Stimulated activated CD4-positive, alpha-beta T cell treated with anti-CD3 and anti-CD28 coated beads, Interleukin-1b, Interleukin-23, amount 100 ng/mL, for 4 hours (primary cell): Measurements from ENCODE around the gene FBXL4.
"Not testable (repeated sequence)": the region's sequence is repeated elsewhere in the genome, so short reads cannot be mapped to it uniquely, and the experiment has no call there.

Experiments used
- DNase-seq, 2 donors: peaks; one replicate each; pipeline ENCODE4 v3.0.0-alpha.2; 2020; ENCODE audit warnings: low read depth in 2 of 2

FBXL4 gene

GRCh38 chr6:98945311-98946115 is 2.2 kb downstream of the FBXL4 start:
- DNase-seq, result no peak

GRCh38 chr6:98944598-98945081 is 3.1 kb downstream of the FBXL4 start:
- no peak for DNase-seq

GRCh38 chr6:98944168-98944567 is 3.6 kb downstream of the FBXL4 start:
- DNase-seq, result no peak

GRCh38 chr6:98942263-98942803 is 5.4 kb downstream of the FBXL4 start:
- no peak for DNase-seq

- no peak for DNase-seq
These were observed 6.4 kb downstream of the FBXL4 start for GRCh38 chr6:98941319-98941718.

- DNase-seq, result no peak
These were observed 10.4 kb downstream of the FBXL4 start for GRCh38 chr6:98937351-98937750.

- DNase-seq, result no peak
These were observed 15.4 kb downstream of the FBXL4 start for GRCh38 chr6:98932381-98932780.

GRCh38 chr6:98931696-98932095 is 16.1 kb downstream of the FBXL4 start:
- DNase-seq, result no peak

- DNase-seq, result no peak
These were observed 18.2 kb downstream of the FBXL4 start for GRCh38 chr6:98929498-98930060.

- no peak for DNase-seq
These were observed 19.1 kb downstream of the FBXL4 start for GRCh38 chr6:98928688-98929087.

GRCh38 chr6:98927534-98927933 is 20.2 kb downstream of the FBXL4 start:
- no peak for DNase-seq

- no peak for DNase-seq
These were observed 21.9 kb downstream of the FBXL4 start for GRCh38 chr6:98925831-98926230.

- DNase-seq, result no peak
These were observed 23.1 kb downstream of the FBXL4 start for GRCh38 chr6:98924647-98925046.

GRCh38 chr6:98920904-98921431 is 26.8 kb downstream of the FBXL4 start:
- DNase-seq, result no peak

- DNase-seq, result not testable (repeated sequence)
These were observed 36.8 kb downstream of the FBXL4 start for GRCh38 chr6:98910946-98911345.

GRCh38 chr6:98909236-98909635 is 38.5 kb downstream of the FBXL4 start:
- no peak for DNase-seq

GRCh38 chr6:98906342-98906741 is 41.4 kb downstream of the FBXL4 start:
- DNase-seq, result not testable (repeated sequence)

- DNase-seq, result no peak
These were observed 42.0 kb downstream of the FBXL4 start for GRCh38 chr6:98905759-98906158.

- no peak for DNase-seq
These were observed 43.6 kb downstream of the FBXL4 start for GRCh38 chr6:98904096-98904495.

GRCh38 chr6:98900706-98901105 is 47.0 kb downstream of the FBXL4 start:
- DNase-seq, result no peak

- no peak for DNase-seq
These were observed 52.9 kb downstream of the FBXL4 start for GRCh38 chr6:98894810-98895209.

- DNase-seq, result no peak
These were observed 60.1 kb downstream of the FBXL4 start for GRCh38 chr6:98887650-98888049.

- no peak for DNase-seq
These were observed 62.4 kb downstream of the FBXL4 start for GRCh38 chr6:98885330-98885729.
